Cardiac septum (tissue), 1 donor: ENCODE data around the gene NAAA. TPM values are rescaled to one million over a fixed set of nuclear protein-coding genes. Genes with fewer than 3 reads are reported as not detected.
"Not testable (repeated sequence)": the region's sequence is repeated elsewhere in the genome, so short reads cannot be mapped to it uniquely, and the experiment has no call there.

Experiments used
- DNase-seq: peaks from one replicate; pipeline ENCODE4 v3.0.0-alpha.2; 2020; ENCODE audit warnings: low spot score
- intact Hi-C: fragments of 100-400 bp; cut with DNase I; formaldehyde crosslinking; loops from one replicate; pipeline ENCODE4 v1.14.0; 2022
- long read RNA-seq: library from polyadenylated mRNA; unstranded; transcript quantifications from one replicate; pipeline ENCODE4 v2.0.0, GENCODE V29; 2021
- total RNA-seq: library from RNA; stranded (reverse); fragmentation: NEBNext Ultra II Directional; extraction: Animal tissue kit (Norgen Biotek cat#: 25700); gene quantifications from one replicate; pipeline ENCODE4 v1.2.1, GENCODE V29; 2021
- donor health status: DM: no; HTN: no; CAD: no.

Gene NAAA
- total RNA-seq, result 15.2 TPM
- long read RNA-seq, transcript NAAA-206 (9 exons, 1,300 nt), result minor isoform, 8 of 31 reads
- long read RNA-seq, transcript NAAA-201 (11 exons, 1,900 nt), result major isoform, 9 of 31 reads
- long read RNA-seq, transcript NAAA-204 (3 exons, 1,750 nt), result minor isoform, 6 of 31 reads
- long read RNA-seq, partial matches to known transcripts, result 0 of 31 reads
- long read RNA-seq, other reads (novel, unspliced or antisense), result 8 of 31 reads

GRCh38 chr4:75940692-75941253 is at the start of gene NAAA:
NAAA (minus strand) TSS chr4:75941013; CDS start chr4:75940949, 64 bp downstream.
- peak; percentile 92 for DNase-seq
- intact Hi-C loops, result no loop called here

GRCh38 chr4:75989846-75990528 is 49.2 kb upstream of the NAAA start:
- intact Hi-C loops, result loop anchor here (2.0 kb wide), 1 partner anchor 159 kb away; the partner anchor contains the start of gene NUP54
- no peak for DNase-seq

GRCh38 chr4:75985116-75985515 is 44.3 kb upstream of the NAAA start:
- no peak for DNase-seq
- intact Hi-C loops, result no loop called here

- intact Hi-C loops, result no loop called here
- DNase-seq, result no peak
These were observed 39.8 kb upstream of the NAAA start for GRCh38 chr4:75980576-75980975.

GRCh38 chr4:75976177-75976576 is 35.4 kb upstream of the NAAA start:
- DNase-seq, result no peak
- intact Hi-C loops, result no loop called here

GRCh38 chr4:75973766-75974165 is 33.0 kb upstream of the NAAA start:
- intact Hi-C loops, result no loop called here

GRCh38 chr4:75968084-75968483 is 27.3 kb upstream of the NAAA start:
- intact Hi-C loops, result no loop called here
- no peak for DNase-seq

More at GRCh38 chr4:75973766-75974165, 33.0 kb upstream of the NAAA start:
- no peak for DNase-seq

GRCh38 chr4:75963558-75963957 is 22.7 kb upstream of the NAAA start:
- intact Hi-C loops, result no loop called here
- no peak for DNase-seq

GRCh38 chr4:75962072-75962471 is 21.3 kb upstream of the NAAA start:
- intact Hi-C loops, DNase-seq: not testable (repeated sequence)

- DNase-seq, intact Hi-C loops: not testable (repeated sequence)
These were observed 17.7 kb upstream of the NAAA start for GRCh38 chr4:75958546-75958945.

GRCh38 chr4:75954811-75955210 is 14.0 kb upstream of the NAAA start:
- intact Hi-C loops, DNase-seq: not testable (repeated sequence)

GRCh38 chr4:75953509-75953908 is 12.7 kb upstream of the NAAA start:
- no peak for DNase-seq
- intact Hi-C loops, result no loop called here

GRCh38 chr4:75950213-75950815 is 9.5 kb upstream of the NAAA start:
- intact Hi-C loops, result no loop called here
- DNase-seq, result no peak

- intact Hi-C loops, result no loop called here
- DNase-seq, result no peak
These were observed 8.1 kb upstream of the NAAA start for GRCh38 chr4:75948822-75949444.

GRCh38 chr4:75939890-75940691 is 722 bp downstream of the NAAA start:
- peak; percentile 87 for DNase-seq

GRCh38 chr4:75935628-75936027 is 5.2 kb downstream of the NAAA start:
- no peak for DNase-seq
- intact Hi-C loops, result no loop called here

More at GRCh38 chr4:75939890-75940691, 722 bp downstream of the NAAA start:
- intact Hi-C loops, result no loop called here

- DNase-seq, result no peak
- intact Hi-C loops, result no loop called here
These were observed 10.7 kb downstream of the NAAA start for GRCh38 chr4:75930152-75930551.

- DNase-seq, intact Hi-C loops: not testable (repeated sequence)
These were observed 15.9 kb downstream of the NAAA start for GRCh38 chr4:75924916-75925315.

- DNase-seq, result no peak
- intact Hi-C loops, result no loop called here
These were observed 16.4 kb downstream of the NAAA start for GRCh38 chr4:75924309-75924827.
